GM10266 (cell line): ENCODE results near the gene ANKRD6.

ENCODE experiments used
- DNase-seq: peaks from one replicate; pipeline ENCODE4 v3.0.0; 2012; ENCODE audit errors: extremely low spot score
- TF ChIP-seq, protein P1 (sequence below): IDR thresholded peaks from 2 replicates; pipeline ENCODE4 v1.5.1; 2012; ENCODE audit warnings: mild to moderate bottlenecking, low read depth; ENCODE audit not compliant: control insufficient read depth, insufficient read depth; ENCODE audit errors: missing control alignments

Gene ANKRD6

DNA sequence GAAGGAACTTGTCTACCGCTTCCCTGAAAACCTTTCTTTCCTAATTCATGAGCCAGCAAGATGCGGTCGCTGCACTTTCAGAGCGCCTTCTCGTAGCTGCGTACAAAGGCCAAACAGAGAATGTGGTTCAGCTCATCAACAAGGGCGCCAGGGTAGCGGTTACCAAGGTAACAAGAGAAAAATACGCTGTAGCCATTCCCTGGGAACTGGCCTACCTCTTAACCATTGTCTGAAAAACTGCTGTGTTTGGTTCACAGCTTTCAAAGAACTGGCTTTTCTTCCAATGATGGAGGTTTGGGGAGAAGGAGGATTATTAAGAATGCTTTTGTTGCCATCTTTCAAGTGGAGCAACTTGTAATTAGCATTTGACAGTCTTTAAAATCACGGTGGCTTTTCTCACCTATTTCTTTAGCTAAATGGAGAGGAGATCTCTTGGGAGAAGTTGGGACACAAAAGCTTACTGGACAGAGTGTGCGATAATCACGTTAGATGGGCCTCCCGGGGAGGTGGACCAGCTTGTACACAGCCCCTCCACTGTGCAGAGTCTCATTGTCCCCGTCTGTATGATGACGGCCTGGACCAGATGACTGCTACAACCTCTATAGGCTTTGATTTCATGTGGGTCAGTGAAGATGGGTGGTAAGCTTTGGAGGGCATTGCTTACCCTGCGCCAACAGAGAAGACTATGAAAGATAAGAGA, 134.1 kb downstream of the ANKRD6 start:
- DNase-seq, result no peak
- TF ChIP-seq, protein P1, sequence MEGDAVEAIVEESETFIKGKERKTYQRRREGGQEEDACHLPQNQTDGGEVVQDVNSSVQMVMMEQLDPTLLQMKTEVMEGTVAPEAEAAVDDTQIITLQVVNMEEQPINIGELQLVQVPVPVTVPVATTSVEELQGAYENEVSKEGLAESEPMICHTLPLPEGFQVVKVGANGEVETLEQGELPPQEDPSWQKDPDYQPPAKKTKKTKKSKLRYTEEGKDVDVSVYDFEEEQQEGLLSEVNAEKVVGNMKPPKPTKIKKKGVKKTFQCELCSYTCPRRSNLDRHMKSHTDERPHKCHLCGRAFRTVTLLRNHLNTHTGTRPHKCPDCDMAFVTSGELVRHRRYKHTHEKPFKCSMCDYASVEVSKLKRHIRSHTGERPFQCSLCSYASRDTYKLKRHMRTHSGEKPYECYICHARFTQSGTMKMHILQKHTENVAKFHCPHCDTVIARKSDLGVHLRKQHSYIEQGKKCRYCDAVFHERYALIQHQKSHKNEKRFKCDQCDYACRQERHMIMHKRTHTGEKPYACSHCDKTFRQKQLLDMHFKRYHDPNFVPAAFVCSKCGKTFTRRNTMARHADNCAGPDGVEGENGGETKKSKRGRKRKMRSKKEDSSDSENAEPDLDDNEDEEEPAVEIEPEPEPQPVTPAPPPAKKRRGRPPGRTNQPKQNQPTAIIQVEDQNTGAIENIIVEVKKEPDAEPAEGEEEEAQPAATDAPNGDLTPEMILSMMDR, result no peak

DNA sequence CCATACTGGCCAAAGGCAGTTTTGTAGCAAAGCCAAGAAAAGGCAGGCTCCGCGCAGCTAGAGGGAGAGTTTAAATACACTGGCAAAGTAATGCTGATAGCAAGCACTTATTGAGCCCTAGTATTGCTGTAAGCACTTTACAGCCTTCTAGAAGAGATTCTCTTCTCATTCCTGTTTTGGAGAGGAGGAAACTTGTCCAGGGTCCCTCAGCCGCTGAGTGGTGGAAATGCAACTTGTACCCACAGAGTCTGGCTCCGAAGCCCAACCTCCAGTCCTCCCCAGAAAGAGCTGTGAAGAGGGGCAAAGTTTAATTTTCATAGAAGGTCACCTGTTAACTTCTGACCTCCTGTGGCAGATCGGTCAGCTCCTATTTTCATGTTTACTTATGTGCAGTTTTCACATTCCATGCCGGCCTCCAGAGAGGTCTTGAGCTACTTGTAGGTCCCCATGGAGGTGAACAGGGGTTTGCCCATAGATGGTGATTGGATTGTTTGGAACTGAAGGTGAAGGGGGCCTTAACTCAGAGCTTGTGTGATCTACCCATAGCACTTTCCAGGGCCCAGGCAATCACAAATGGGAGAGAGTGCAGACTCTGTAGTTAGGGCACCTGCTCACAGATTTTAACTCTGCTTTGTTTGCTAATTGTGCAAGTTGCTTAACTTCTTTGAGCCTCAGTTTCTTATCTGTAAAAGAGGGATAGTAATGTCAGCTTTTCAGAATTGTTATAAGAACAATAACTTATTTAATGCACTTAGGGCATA, 134.9 kb downstream of the ANKRD6 start:
- no peak for DNase-seq
- TF ChIP-seq, protein P1, result no peak

DNA sequence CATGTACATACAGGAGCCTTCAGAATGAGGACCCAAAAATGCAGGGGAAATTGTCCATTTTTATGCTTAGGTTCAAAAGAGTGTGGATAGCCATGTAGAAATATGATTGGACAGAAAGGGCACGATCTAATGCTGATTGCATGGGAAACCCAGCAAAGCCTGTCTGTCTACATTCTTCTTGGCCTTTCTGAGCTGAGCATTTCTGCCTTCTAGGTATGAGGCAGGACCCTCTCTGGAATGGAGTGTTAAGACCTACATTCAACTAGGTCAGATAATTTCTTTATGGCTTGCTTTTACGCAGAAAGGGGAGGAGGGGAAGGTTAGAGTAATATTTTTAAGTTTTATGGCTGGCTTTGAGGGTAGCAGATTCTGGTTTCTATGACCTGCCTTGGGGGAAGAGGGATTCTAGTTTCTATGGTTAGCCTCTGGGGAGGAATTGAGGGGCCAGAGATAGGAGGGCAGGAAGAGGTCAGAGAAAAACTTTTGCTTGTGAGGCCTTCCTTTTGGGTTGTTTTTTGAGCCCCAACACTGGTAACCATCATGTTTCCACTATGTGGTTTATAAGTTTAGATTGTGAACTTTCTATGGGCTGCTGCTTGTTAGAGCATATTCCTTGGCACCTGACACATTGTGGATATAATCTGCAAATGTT, 142.1 kb downstream of the ANKRD6 start:
- TF ChIP-seq, protein P1, result no peak

DNA sequence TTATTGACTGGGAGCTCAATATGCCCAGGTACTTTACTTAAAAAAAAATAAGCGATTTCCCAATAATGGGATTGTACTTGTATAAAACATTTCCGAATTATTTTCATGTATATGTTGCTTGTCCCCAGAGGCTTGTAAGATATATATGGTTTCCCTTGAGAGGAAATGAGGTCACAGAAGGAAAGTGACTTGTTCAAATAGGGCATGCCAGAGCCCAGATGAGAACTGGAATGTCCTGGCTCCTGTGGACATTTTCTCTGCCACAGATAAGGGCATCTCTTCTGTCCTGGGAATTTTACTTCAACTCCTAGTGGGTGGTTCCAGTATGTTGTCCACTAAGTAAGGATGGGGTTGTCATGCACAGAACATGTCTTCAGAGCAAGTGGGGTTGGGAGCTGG, 142.6 kb downstream of the ANKRD6 start:
- TF ChIP-seq, protein P1, result no peak

More for the DNA sequence above, 142.1 kb downstream of the ANKRD6 start:
- no peak for DNase-seq

DNA sequence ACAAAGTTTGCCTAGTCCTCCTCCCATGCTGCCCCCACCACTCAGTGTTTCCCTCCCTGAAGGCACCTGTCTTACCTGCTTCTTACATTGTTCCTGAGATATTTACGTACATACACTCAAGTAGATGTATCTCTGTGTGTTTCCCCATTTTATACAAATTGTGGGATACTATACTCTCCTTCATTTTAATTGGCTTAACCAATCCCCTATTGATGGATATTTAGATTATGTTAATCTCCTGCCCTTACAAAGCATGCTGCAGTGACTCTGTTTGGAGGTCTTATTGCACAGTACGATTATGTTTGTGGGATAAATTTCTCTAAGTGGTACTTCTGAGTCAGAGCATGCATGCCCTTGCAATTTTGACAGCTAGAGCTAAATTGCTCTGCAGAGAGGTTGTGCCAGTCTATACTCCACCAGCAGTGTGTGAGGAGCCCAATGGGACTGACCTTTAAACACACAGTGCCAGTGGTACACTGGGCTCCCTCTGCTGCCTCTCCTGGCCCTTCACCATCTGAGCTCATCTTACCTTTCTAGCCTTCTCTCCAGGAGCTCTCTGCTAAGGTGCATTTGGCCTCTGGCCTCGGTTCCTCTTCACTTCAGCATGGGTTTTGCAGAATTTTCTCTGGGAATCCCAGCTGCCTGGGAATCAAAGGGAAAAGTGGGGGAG, 148.2 kb downstream of the ANKRD6 start:
- TF ChIP-seq, protein P1, result no peak
- no peak for DNase-seq

More for the DNA sequence above, 142.6 kb downstream of the ANKRD6 start:
- no peak for DNase-seq

DNA sequence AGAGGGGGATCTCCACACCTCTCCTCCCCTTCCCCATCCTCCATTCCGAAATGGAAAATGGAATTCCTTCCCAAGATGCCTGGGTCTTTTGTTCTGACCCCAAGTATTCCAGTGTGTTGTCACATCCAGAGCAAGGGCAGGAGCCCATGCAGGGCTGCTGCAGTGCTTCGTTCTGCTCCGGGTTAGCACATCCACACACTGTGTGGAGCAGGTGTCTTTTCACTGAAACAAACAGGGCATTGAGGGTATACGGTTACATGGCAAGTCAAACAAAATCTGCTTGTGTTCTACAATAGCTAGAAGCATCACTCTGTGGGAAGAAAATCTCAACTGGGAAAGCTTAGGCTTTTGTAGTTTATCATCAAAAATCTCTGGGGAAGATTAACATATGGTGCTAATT, 148.7 kb downstream of the ANKRD6 start:
- no peak for DNase-seq
- TF ChIP-seq, protein P1, result no peak
